Measurements from ENCODE around the gene ASB15.

Gene ASB15

DNA sequence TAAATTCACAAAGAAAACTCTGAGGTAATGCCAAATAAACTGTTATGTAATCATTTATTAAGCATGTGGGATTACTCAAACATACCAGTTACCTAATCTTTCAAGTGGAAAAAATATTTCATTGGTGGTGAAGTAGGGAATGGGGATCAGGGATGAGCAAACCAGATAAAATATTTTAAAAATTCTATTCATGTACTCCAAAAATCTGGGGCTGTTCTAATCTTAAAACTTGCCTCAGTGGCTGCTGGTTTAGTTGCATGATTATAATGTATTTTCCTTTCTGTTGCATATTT is 73.5 kb downstream of the ASB15 start:
- DNase-seq (ENCODE audit: low read depth) = peak; percentile 75
- no peak overlapping the region for H3K4me3 ChIP-seq (ENCODE audit: low read length)
- TF ChIP-seq, protein P1, sequence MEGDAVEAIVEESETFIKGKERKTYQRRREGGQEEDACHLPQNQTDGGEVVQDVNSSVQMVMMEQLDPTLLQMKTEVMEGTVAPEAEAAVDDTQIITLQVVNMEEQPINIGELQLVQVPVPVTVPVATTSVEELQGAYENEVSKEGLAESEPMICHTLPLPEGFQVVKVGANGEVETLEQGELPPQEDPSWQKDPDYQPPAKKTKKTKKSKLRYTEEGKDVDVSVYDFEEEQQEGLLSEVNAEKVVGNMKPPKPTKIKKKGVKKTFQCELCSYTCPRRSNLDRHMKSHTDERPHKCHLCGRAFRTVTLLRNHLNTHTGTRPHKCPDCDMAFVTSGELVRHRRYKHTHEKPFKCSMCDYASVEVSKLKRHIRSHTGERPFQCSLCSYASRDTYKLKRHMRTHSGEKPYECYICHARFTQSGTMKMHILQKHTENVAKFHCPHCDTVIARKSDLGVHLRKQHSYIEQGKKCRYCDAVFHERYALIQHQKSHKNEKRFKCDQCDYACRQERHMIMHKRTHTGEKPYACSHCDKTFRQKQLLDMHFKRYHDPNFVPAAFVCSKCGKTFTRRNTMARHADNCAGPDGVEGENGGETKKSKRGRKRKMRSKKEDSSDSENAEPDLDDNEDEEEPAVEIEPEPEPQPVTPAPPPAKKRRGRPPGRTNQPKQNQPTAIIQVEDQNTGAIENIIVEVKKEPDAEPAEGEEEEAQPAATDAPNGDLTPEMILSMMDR (IDR thresholded peaks at IDR 0.05; ENCODE audit: insufficient read depth, low read depth, low read length, missing control alignments) = no peak

DNA sequence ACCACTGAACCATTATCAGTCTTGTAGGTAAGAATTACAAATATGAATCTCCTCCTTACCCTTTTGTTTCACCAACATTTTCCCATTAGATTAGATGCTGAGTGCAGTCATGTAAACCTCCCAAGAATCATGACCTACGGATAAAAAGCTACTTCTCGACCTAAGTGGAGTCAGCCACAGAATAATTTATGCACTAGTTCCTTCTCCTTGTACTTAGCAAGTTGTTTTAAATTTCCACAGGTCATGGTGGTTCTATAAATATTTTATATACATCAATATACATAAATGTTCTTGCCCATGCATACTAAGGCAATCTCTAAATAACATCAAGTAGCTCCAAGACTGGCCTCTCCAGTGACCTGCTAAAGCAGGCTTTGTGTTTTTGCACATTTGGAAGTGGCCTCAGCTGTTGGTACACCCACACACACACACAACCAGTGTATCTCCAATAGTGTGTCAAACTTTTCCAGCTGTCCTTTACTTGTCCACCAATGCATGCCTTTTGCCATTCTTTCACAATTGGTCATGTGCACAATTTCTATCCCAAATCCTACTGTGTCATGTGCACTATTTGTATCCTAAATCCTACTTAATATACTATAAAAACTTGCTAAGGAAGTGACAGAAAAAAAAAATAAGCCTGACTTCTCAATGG is 75.6 kb downstream of the ASB15 start:
- no peak for DNase-seq (ENCODE audit: low read depth)
- no peak overlapping the region for H3K4me3 ChIP-seq (ENCODE audit: low read length)
- TF ChIP-seq, protein P1 (IDR thresholded peaks at IDR 0.05; ENCODE audit: insufficient read depth, low read depth, low read length, missing control alignments) = no peak

DNA sequence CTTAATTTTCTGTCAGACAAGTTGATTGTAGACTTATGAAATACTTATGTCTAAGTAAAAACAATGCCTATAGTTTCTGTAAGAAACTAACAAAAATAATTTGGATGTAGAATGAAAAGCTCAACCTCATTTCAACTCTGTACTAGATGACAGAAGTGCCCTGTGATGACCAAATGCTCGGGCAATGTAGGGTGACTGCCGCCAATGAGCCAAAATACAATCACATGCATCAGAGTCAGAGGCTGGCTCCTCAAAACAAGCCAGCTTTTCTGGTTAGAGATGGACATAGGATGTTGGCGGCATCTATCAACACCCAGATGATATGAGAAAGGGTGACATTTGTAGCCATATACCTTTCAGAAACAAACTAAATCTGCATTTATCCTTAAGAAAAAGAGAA is 78.0 kb downstream of the ASB15 start:
- TF ChIP-seq, protein P1 (IDR thresholded peaks at IDR 0.05; ENCODE audit: insufficient read depth, low read depth, low read length, missing control alignments) = no peak
- H3K4me3 ChIP-seq (ENCODE audit: low read length) = no peak overlapping the region
- DNase-seq (ENCODE audit: low read depth) = no peak

DNA sequence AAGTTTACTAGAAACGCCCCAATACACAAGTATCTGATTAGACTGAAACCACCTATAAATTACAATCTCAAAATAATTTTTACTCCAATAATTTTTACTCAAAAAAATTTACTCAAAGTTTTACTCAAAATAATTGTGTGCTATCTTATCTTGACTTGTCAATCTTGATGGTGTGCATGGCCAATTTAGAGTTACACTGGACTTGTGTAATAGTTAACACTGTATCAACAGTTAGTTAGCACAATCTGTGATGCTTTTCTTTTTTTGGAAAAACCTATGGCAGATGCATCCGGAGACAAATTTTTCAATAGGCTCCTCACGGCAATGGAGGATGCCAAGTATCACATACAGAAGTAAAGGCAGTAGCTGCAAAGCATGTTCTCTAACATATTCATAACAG is 79.0 kb downstream of the ASB15 start:
- H3K4me3 ChIP-seq (ENCODE audit: low read length) = no peak overlapping the region
- TF ChIP-seq, protein P1 (IDR thresholded peaks at IDR 0.05; ENCODE audit: insufficient read depth, low read depth, low read length, missing control alignments) = no peak
- DNase-seq (ENCODE audit: low read depth) = no peak

DNA sequence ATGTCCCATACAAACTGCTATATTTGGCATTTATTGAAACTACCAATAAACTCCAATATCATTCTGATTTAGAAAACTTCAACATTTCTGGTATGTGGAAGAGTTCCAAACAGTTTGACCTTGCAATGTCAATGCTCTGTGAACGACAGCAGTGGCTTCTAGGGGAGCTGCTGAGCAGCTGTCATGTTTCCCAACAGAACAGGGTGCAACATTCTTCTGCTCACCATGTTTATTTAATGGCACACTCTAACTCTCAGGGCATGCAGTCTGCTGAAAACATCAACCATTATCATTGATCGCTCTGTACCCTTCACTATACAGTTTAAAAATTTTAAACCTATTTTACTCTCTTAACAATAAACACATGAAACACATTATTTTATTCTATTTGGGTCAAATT is 79.9 kb downstream of the ASB15 start:
- no peak for DNase-seq (ENCODE audit: low read depth)
- no peak overlapping the region for H3K4me3 ChIP-seq (ENCODE audit: low read length)
- TF ChIP-seq, protein P1 (IDR thresholded peaks at IDR 0.05; ENCODE audit: insufficient read depth, low read depth, low read length, missing control alignments) = no peak

DNA sequence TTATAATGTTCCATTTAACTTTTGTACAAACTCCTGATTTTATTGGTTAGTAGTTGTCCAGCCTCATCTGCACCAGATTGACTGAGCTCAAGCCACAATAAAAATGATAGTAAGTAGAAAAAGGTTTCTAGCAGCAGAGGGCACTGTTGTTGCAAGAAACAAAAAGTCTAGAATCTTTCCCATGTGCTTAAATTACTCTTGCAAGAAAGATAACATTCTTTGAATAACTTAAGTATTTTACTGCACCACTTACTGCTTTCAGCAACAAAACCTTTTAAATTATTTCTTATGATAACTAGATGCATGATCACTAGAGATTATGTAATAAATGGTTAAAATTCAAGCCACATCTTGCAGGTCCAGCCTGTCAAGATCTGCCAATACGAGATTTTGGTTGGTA is 81.1 kb downstream of the ASB15 start:
- DNase-seq (ENCODE audit: low read depth) = peak; percentile 56
- TF ChIP-seq, protein P1 (IDR thresholded peaks at IDR 0.05; ENCODE audit: insufficient read depth, low read depth, low read length, missing control alignments) = peak; percentile 59
- H3K4me3 ChIP-seq (ENCODE audit: low read length) = no peak overlapping the region

DNA sequence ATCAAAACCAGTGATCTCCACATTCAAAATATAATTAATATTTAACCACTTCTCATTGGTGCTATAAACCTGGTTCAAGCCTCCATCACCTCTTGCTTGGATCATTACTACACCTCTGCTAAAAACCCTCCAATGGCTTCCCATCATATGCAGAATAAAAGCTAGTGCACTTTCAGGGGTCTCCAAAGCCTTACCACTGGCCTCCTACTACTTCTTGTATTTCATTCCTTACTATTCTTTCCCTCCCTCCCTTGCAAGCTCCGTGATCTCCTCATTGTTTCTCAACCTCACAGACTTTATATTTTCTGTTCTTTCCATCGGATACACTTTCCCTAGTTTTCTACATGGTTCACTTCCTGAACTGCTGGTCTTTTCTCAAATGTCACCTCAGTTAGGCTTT is 85.5 kb downstream of the ASB15 start:
- TF ChIP-seq, protein P1 (IDR thresholded peaks at IDR 0.05; ENCODE audit: insufficient read depth, low read depth, low read length, missing control alignments) = no peak
- DNase-seq (ENCODE audit: low read depth) = no peak
- H3K4me3 ChIP-seq (ENCODE audit: low read length) = no peak overlapping the region

All from epithelial cell of esophagus (primary cell).